Smooth muscle cell (in vitro differentiated cells): Measurements from ENCODE around the gene AMER3. TPM values are rescaled to one million over a fixed set of nuclear protein-coding genes. Genes with fewer than 3 reads are reported as not detected.

Source experiments
- DNase-seq: peaks from one replicate; lab custom pipeline; 2025; ENCODE audit not compliant: unreplicated experiment; lab: John Stamatoyannopoulos, UW
- H2AFZ ChIP-seq: fragments of 200-600 bp; sonication (generic); 2 replicates; pipeline ENCODE4 v1.6.0; 2016; ENCODE audit warnings: antibody characterized with exemption, low read depth, mild to moderate bottlenecking
- H3F3A ChIP-seq: fragments of 200-600 bp; sonication (generic); 2 replicates; pipeline ENCODE4 v1.6.0; 2017; ENCODE audit warnings: antibody characterized with exemption, low read depth
- H3K27ac ChIP-seq: fragments of 200-600 bp; sonication (generic); 2 replicates; pipeline ENCODE4 v1.5.1; 2016; ENCODE audit warnings: low read depth, mild to moderate bottlenecking
- H3K27me3 ChIP-seq: fragments of 200-600 bp; sonication (generic); 2 replicates; pipeline ENCODE4 v1.6.1; 2016; ENCODE audit warnings: low read depth, mild to moderate bottlenecking
- H3K36me3 ChIP-seq: fragments of 200-600 bp; sonication (generic); 2 replicates; pipeline ENCODE4 v1.5.1; 2016; ENCODE audit warnings: low read depth
- H3K4me1 ChIP-seq: fragments of 200-600 bp; sonication (generic); 2 replicates; pipeline ENCODE4 v1.5.1; 2016; ENCODE audit warnings: low read depth
- H3K4me2 ChIP-seq: fragments of 200-600 bp; sonication (generic); 2 replicates; pipeline ENCODE4 v1.6.0; 2016; ENCODE audit warnings: mild to moderate bottlenecking
- H3K4me3 ChIP-seq: fragments of 200-600 bp; sonication (generic); 2 replicates; pipeline ENCODE4 v1.5.1; 2016; ENCODE audit warnings: mild to moderate bottlenecking
- H3K79me2 ChIP-seq: fragments of 200-600 bp; sonication (generic); 2 replicates; pipeline ENCODE4 v1.6.0; 2016; ENCODE audit warnings: low read depth, mild to moderate bottlenecking
- H3K9ac ChIP-seq: fragments of 200-600 bp; sonication (generic); 2 replicates; pipeline ENCODE4 v1.6.0; 2016; ENCODE audit warnings: low read depth
- H3K9me3 ChIP-seq: fragments of 200-600 bp; sonication (generic); replicated peaks from 2 replicates; pipeline ENCODE4 v1.5.1; 2016; ENCODE audit warnings: low read depth
- H4K20me1 ChIP-seq: fragments of 200-600 bp; sonication (generic); 2 replicates; pipeline ENCODE4 v1.6.0; 2016; ENCODE audit warnings: low read depth
- CTCF ChIP-seq: fragments of 200-600 bp; sonication (generic); IDR thresholded peaks from 2 replicates; pipeline ENCODE4 v1.5.1; 2017; ENCODE audit warnings: borderline replicate concordance, mild to moderate bottlenecking, antibody characterized with exemption; ENCODE audit not compliant: insufficient read depth, poor library complexity, severe bottlenecking
- WGBS: methylation state at CpG from one replicate; pipeline ENCODE4 v1.1.7; 2016; ENCODE audit warnings: low lambda C conversion rate; 5-methylcytosine and 5-hydroxymethylcytosine counted together
- polyA plus RNA-seq: library from polyadenylated mRNA; unstranded; fragments of >200 nt; fragmentation: Nextera tagmentation; extraction: Ambion mirVana; gene quantifications from 2 replicates; pipeline ENCODE4 v1.2.1, GENCODE V29; 2016
- total RNA-seq: library from RNA; depleted of rRNA; stranded (reverse); fragments of >200 nt; gene quantifications from 2 replicates; pipeline ENCODE4 v1.2.3, GENCODE V29; 2014

AMER3 gene
- total and polyA plus RNA-seq, 2 experiments from 2014 or later = not detected

GRCh38 chr2:130797493-130798435 lies 42.4 kb downstream of the AMER3 start:
- Histone ChIP-seq H3K4me1 (no peaks in the 10 kb centered on the region), H3K4me3 (peak overlapping the region; percentile 78), H3K4me2 (peak overlapping the region; percentile 97), H3K79me2 (no peaks in the 10 kb centered on the region), H2AFZ (peak overlapping the region; percentile 94), H3K27me3 (no peaks in the 10 kb centered on the region), H3K9ac (peak overlapping the region; percentile 56), H3K36me3 (no peaks in the 10 kb centered on the region), H3K9me3 (no peaks in the 10 kb centered on the region), H4K20me1 (no peaks in the 10 kb centered on the region), H3F3A (no peaks in the 10 kb centered on the region), H3K27ac (peak overlapping the region; percentile 32)
- DNase-seq = peak; percentile 91
- WGBS = under 1% methylated on average over 90 of the region's 96 CpGs
- peak; percentile 90 for TF ChIP-seq CTCF

GRCh38 chr2:130798472-130799218 lies 43.3 kb downstream of the AMER3 start:
- Histone ChIP-seq H3K27me3 (no peaks in the 10 kb centered on the region), H3K27ac (no peak overlapping the region), H3K9ac (no peak overlapping the region), H3K36me3 (no peaks in the 10 kb centered on the region), H3K79me2 (no peaks in the 10 kb centered on the region), H2AFZ (peak overlapping the region; percentile 94), H4K20me1 (no peaks in the 10 kb centered on the region), H3K9me3 (no peaks in the 10 kb centered on the region), H3K4me3 (peak overlapping the region; percentile 78), H3K4me2 (peak overlapping the region; percentile 97), H3F3A (no peaks in the 10 kb centered on the region), H3K4me1 (no peaks in the 10 kb centered on the region)
- 13% methylated on average over 30 of the region's 30 CpGs for WGBS
- TF ChIP-seq CTCF = no peak
- DNase-seq = peak; percentile 57

- H3K9ac ChIP-seq = no peak overlapping the region
- H3K79me2 ChIP-seq = no peaks in the 10 kb centered on the region
- no peak overlapping the region for H3K27ac ChIP-seq
- no peak overlapping the region for H3K4me2 ChIP-seq
- H4K20me1 ChIP-seq = no peaks in the 10 kb centered on the region
- TF ChIP-seq CTCF = no peak
- no peaks in the 10 kb centered on the region for H3K9me3 ChIP-seq
- DNase-seq = no peak
- whole genome bisulfite sequencing = 89% methylated on average over 1 of the region's 1 CpG
- no peaks in the 10 kb centered on the region for H3K4me1 ChIP-seq
- no peak overlapping the region for H3K4me3 ChIP-seq
- no peaks in the 10 kb centered on the region for H3K27me3 ChIP-seq
- no peaks in the 10 kb centered on the region for H3F3A ChIP-seq
- H3K36me3 ChIP-seq = no peaks in the 10 kb centered on the region
- no peak overlapping the region for H2AFZ ChIP-seq
Measured at GRCh38 chr2:130799295-130799694, 44.0 kb downstream of the AMER3 start.
